ENCODE measurements around the gene TIGD1. TPM values are rescaled to one million over a fixed set of nuclear protein-coding genes. Genes with fewer than 3 reads are reported as not detected.
A peak's percentile ranks its signal among the peaks of the same experiment; 100 is the strongest.

TIGD1 gene
- total RNA-seq, 1 donor from 2014 or later = 3.9 TPM

GRCh38 chr2:232522623-232523401 is 27.5 kb downstream of the TIGD1 start:
- Histone ChIP-seq H3K9me3 (no peaks in the 10 kb centered on the region), H3K27ac (no peak overlapping the region), H3K4me3 (no peak overlapping the region), H3K27me3 (peaks cover 69% of the 10 kb centered on the region), H3K36me3 (no peaks in the 10 kb centered on the region), H3K4me1 (peaks cover 15% of the 10 kb centered on the region)
- no peak for TF ChIP-seq CTCF (IDR thresholded peaks at IDR 0.05)
- DNase-seq (no peak), ATAC-seq (no peak)
- intact Hi-C loops (cut with DNase I) = loop anchor here (10.0 kb wide), 1 partner anchor 618 kb away; no protein-coding TSS in a partner anchor

DNA sequence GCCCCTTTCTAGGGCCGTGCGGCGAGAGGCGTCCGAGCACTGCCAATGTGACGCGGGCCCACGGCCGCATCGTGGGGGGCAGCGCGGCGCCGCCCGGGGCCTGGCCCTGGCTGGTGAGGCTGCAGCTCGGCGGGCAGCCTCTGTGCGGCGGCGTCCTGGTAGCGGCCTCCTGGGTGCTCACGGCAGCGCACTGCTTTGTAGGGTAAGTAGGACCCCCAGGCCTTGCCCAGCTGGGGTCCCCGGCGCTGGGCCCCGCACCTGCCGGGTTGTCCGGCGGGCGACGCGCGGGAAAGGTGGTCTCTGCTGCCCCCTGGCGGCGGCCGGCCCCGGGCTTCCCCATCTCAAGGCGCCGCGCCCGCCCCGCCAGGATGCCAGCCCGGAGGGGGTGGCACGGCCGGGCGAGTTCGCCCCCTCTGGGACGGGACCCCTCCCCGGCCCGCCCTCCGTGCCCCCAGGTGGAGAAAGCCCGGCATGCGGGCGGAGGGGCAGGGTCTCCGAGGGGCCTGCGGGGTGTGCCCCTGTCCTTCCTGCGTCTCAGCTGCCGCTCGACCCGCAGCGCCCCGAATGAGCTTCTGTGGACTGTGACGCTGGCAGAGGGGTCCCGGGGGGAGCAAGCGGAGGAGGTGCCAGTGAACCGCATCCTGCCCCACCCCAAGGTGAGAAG is 28.3 kb downstream of the TIGD1 start:
- DNase-seq (peak; percentile 79), ATAC-seq (peak; percentile 75)
- Histone ChIP-seq H3K4me1 (peaks cover 15% of the 10 kb centered on the region), H3K27me3 (peaks cover 69% of the 10 kb centered on the region), H3K9me3 (no peaks in the 10 kb centered on the region), H3K4me3 (peak overlapping the region; percentile 14), H3K27ac (no peak overlapping the region), H3K36me3 (no peaks in the 10 kb centered on the region)
- TF ChIP-seq CTCF (IDR thresholded peaks at IDR 0.05) = peak; percentile 92
- intact Hi-C loops (cut with DNase I) = loop anchor here (10.0 kb wide), 1 partner anchor 617 kb away; no protein-coding TSS in a partner anchor

DNA sequence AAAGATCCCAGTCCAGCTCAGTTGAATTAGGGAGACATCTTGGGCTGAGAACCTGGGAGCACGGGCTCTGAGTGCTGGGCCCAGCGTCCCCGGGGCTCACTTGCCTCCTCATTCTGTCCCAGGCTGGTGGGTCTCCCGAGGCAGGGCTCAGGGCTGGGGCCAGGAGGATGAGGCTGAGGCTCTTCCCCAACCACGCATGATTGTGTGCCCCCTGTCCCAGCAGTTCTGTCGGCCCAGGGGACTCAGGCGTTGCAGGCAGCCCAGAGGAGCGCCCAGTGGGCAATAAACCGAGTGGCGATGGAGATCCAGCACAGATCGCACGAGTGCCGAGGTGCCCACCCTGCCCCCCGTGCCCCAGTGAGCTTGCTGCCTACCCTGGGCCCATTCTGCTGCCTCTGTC is 29.3 kb downstream of the TIGD1 start:
- no peak for DNase-seq
- no peak for TF ChIP-seq CTCF (IDR thresholded peaks at IDR 0.05)
- H3K9me3 ChIP-seq = no peaks in the 10 kb centered on the region
- peaks cover 15% of the 10 kb centered on the region for H3K4me1 ChIP-seq
- H3K4me3 ChIP-seq = no peak overlapping the region
- H3K27me3 ChIP-seq = peaks cover 62% of the 10 kb centered on the region
- no peak overlapping the region for H3K27ac ChIP-seq
- H3K36me3 ChIP-seq = no peaks in the 10 kb centered on the region
- intact Hi-C loops (cut with DNase I) = loop anchor here (10.0 kb wide), 1 partner anchor 616 kb away; no protein-coding TSS in a partner anchor
- no peak for ATAC-seq

GRCh38 chr2:232520489-232520888 is 29.9 kb downstream of the TIGD1 start:
- no peak overlapping the region for H3K4me3 ChIP-seq
- no peak for ATAC-seq
- TF ChIP-seq CTCF (IDR thresholded peaks at IDR 0.05) = no peak
- H3K4me1 ChIP-seq = peaks cover 15% of the 10 kb centered on the region
- H3K9me3 ChIP-seq = no peaks in the 10 kb centered on the region
- DNase-seq = no peak
- no peaks in the 10 kb centered on the region for H3K36me3 ChIP-seq
- intact Hi-C loops (cut with DNase I) = loop anchor here (10.0 kb wide), 1 partner anchor 616 kb away; no protein-coding TSS in a partner anchor
- H3K27ac ChIP-seq = no peak overlapping the region
- H3K27me3 ChIP-seq = peaks cover 58% of the 10 kb centered on the region

GRCh38 chr2:232519581-232520438 is 30.5 kb downstream of the TIGD1 start, which contains the start of gene PRSS56:
Gene PRSS56, plus strand, starts transcription at chr2:232520388. Its CDS starts 211 bp downstream, at chr2:232520599.
- DNase-seq (no peak), ATAC-seq (no peak)
- H3K36me3 ChIP-seq = no peaks in the 10 kb centered on the region
- intact Hi-C loops (cut with DNase I) = loop anchor here (10.0 kb wide), 1 partner anchor 615 kb away; no protein-coding TSS in a partner anchor
- peaks cover 51% of the 10 kb centered on the region for H3K27me3 ChIP-seq
- no peak within 1 kb of the TSS for H3K4me3 ChIP-seq
- peaks cover 15% of the 10 kb centered on the region for H3K4me1 ChIP-seq
- H3K27ac ChIP-seq = no peak within 1 kb of the TSS
- H3K9me3 ChIP-seq = no peaks in the 10 kb centered on the region
- no peak for TF ChIP-seq CTCF (IDR thresholded peaks at IDR 0.05)
